Keratinocyte (primary cell): Measurements from ENCODE around the gene FBXO15.

Experiments
- CTCF ChIP-seq, 3 experiments: IDR thresholded peaks in 1 of 3; conservative IDR thresholded peaks in 1 of 3; optimal IDR thresholded peaks in 1 of 3; 2 replicates in 2 of 3; 3 replicates in 1 of 3; pipeline versions ENCODE3 to v1.5.1; 2011; ENCODE audit warnings: low read length in 3 of 3, mild to moderate bottlenecking in 3 of 3, moderate library complexity in 2 of 3, control low read depth in 1 of 3, inconsistent platforms in 1 of 3; ENCODE audit not compliant: insufficient read depth in 2 of 3; ENCODE audit errors: extremely low read depth in 1 of 3
- EZH2 ChIP-seq: IDR thresholded peaks from one replicate; pipeline ENCODE4 v1.6.1; 2012; ENCODE audit warnings: inconsistent platforms, mild to moderate bottlenecking, low read length, moderate library complexity

- TF ChIP-seq CTCF (optimal IDR thresholded peaks at IDR 0.05 in 1 of 3, IDR thresholded peaks at IDR 0.05 in 1 of 3, conservative IDR thresholded peaks at IDR 0.05 in 1 of 3; ENCODE audit: extremely low read depth in 1 of 3, insufficient read depth in 2 of 3, low read length in 3 of 3) (no peak), EZH2 (no peak)
Observed at GRCh38 chr18:74060579-74060978, 87.1 kb downstream of the FBXO15 start.
